A549 (cell line): ENCODE measurements around the gene NUP188. TPM values are rescaled to one million over a fixed set of nuclear protein-coding genes. Genes with fewer than 3 reads are reported as not detected.

Experiments used
- ATAC-seq, 2 experiments: fragments of 200-7000 bp in 1 of 2; fragments of >200 bp in 1 of 2; cut with Nextera tagmentation in 1 of 2; cut with Tn5 transposase in 1 of 2; 3 replicates each; pipeline versions ENCODE4 v1.8.0 to v1.9.1; 2018 to 2020; ENCODE audit warnings: mild to moderate bottlenecking in 1 of 2, moderate library complexity in 1 of 2
- CTCF ChIA-PET: fragments of 300-600 bp; sonication (Branson Sonifier 250); formaldehyde crosslinking; extraction: SDS; loops from one replicate; lab custom pipeline; 2021; ENCODE audit warnings: antibody characterized with exemption, inconsistent platforms; lab: Yijun Ruan, JAX
- POLR2A ChIA-PET: fragments of 350-600 bp; formaldehyde crosslinking; extraction: SDS; loops from one replicate; lab custom pipeline; 2021; ENCODE audit warnings: antibody characterized with exemption, inconsistent platforms; lab: Yijun Ruan, JAX
- DNase-seq, 2 experiments: peaks; one replicate each; pipeline versions ENCODE4 v3.0.0 to v3.0.0-alpha.2; 2011 to 2016; ENCODE audit warnings: low read depth in 1 of 2, low spot score in 1 of 2
- FAIRE-seq: peaks from 2 replicates; lab custom pipeline; 2011; peaks lifted over from hg19 to GRCh38; lab: Jason Lieb, UNC
- H3K27ac ChIP-seq, 2 experiments: fragments of >200 bp; sonication (Bioruptor Twin); formaldehyde crosslinking; 3 replicates each; pipeline ENCODE4 v1.5.1; 2016 to 2017
- H3K4me1 ChIP-seq: fragments of >200 bp; sonication (Bioruptor Twin); formaldehyde crosslinking; 3 replicates; pipeline ENCODE4 v1.6.1; 2016
- H3K4me2 ChIP-seq: fragments of >200 bp; sonication (Bioruptor Twin); formaldehyde crosslinking; 3 replicates; pipeline ENCODE4 v1.6.1; 2016
- H3K4me3 ChIP-seq: fragments of >200 bp; sonication (Bioruptor Twin); formaldehyde crosslinking; 3 replicates; pipeline ENCODE4 v1.5.1; 2016
- H3K9me3 ChIP-seq: fragments of >200 bp; sonication (Bioruptor Twin); formaldehyde crosslinking; 3 replicates; pipeline ENCODE4 v1.6.1; 2016
- ATOH8 ChIP-seq: fragments of 250-450 bp; sonication (Bioruptor Pico); IDR thresholded peaks from 2 replicates; pipeline ENCODE4 v1.5.0; 2020; ENCODE audit warnings: low read depth, mild to moderate bottlenecking, moderate library complexity
- CEBPB ChIP-seq, 2 experiments: fragments of >200 bp in 1 of 2; sonication (Bioruptor Twin) in 1 of 2; formaldehyde crosslinking in 1 of 2; IDR thresholded peaks; 2 replicates each; pipeline ENCODE4 v1.6.1; 2012 to 2016
- CHD4 ChIP-seq: fragments of 200-600 bp; sonication (generic); IDR thresholded peaks from 2 replicates; pipeline ENCODE4 v1.6.1; 2016; ENCODE audit warnings: antibody characterized with exemption, mild to moderate bottlenecking, borderline replicate concordance
- EHF ChIP-seq: fragments of 250-450 bp; sonication (Bioruptor Pico); IDR thresholded peaks from 2 replicates; pipeline ENCODE4 v1.5.0; 2020; ENCODE audit warnings: mild to moderate bottlenecking
- ELK1 ChIP-seq: fragments of 150-350 bp; IDR thresholded peaks from 2 replicates; pipeline ENCODE4 v1.6.1; 2014; ENCODE audit warnings: low read depth, mild to moderate bottlenecking, low read length
- EP300 ChIP-seq, 2 experiments: fragments of >200 bp; sonication (Bioruptor Twin); formaldehyde crosslinking; IDR thresholded peaks; 2 replicates in 1 of 2; 3 replicates in 1 of 2; pipeline ENCODE4 v1.6.1; 2016 to 2017
- ESRRA ChIP-seq: fragments of 150-350 bp; IDR thresholded peaks from 2 replicates; pipeline ENCODE4 v1.6.1; 2014; ENCODE audit warnings: mild to moderate bottlenecking, low read length, borderline replicate concordance
- FOSL2 ChIP-seq, 2 experiments: fragments of 450-650 bp in 1 of 2; fragments of >200 bp in 1 of 2; sonication (Bioruptor Twin) in 1 of 2; formaldehyde crosslinking; IDR thresholded peaks; 2 replicates each; pipeline versions ENCODE4 v1.5.0 to v1.6.1; 2016 to 2020; ENCODE audit warnings: mild to moderate bottlenecking in 1 of 2, moderate library complexity in 1 of 2
- HDAC2 ChIP-seq: fragments of 200-600 bp; sonication (generic); IDR thresholded peaks from 2 replicates; pipeline ENCODE4 v1.6.1; 2016
- HES2 ChIP-seq: fragments of >200 bp; sonication (Bioruptor Twin); formaldehyde crosslinking; IDR thresholded peaks from 2 replicates; pipeline ENCODE4 v1.6.1; 2016
- HOXB5 ChIP-seq: fragments of 250-450 bp; sonication (Bioruptor Pico); IDR thresholded peaks from 2 replicates; pipeline ENCODE4 v1.5.0; 2020; ENCODE audit warnings: mild to moderate bottlenecking, moderate library complexity
- MAZ ChIP-seq: fragments of 150-350 bp; IDR thresholded peaks from 2 replicates; pipeline ENCODE4 v1.6.1; 2014; ENCODE audit warnings: antibody characterized with exemption, low read depth, low read length, borderline replicate concordance
- MYC ChIP-seq: IDR thresholded peaks from 2 replicates; pipeline ENCODE4 v1.6.1; 2012; ENCODE audit warnings: mild to moderate bottlenecking, inconsistent platforms, low read length, improper control_type of control experiment, borderline replicate concordance
- NFE2L2 ChIP-seq: fragments of 150-350 bp; conservative IDR thresholded peaks from 2 replicates; pipeline ENCODE4 v1.6.1; 2014; ENCODE audit warnings: low read length
- NPAS2 ChIP-seq: fragments of 250-450 bp; sonication (Bioruptor Pico); IDR thresholded peaks from 2 replicates; pipeline ENCODE4 v1.8.0; 2022; ENCODE audit warnings: mild to moderate bottlenecking, moderate library complexity, borderline replicate concordance
- POLR2A ChIP-seq: IDR thresholded peaks from 2 replicates; pipeline ENCODE4 v1.6.1; 2012; ENCODE audit warnings: mild to moderate bottlenecking, low read length
- POLR2AphosphoS2 ChIP-seq: conservative IDR thresholded peaks from 2 replicates; pipeline ENCODE4 v1.6.1; 2012; ENCODE audit warnings: low read length, improper control_type of control experiment, inconsistent platforms
- RAD21 ChIP-seq, 2 experiments: fragments of >200 bp in 1 of 2; sonication (Bioruptor Twin) in 1 of 2; formaldehyde crosslinking in 1 of 2; IDR thresholded peaks in 1 of 2; conservative IDR thresholded peaks in 1 of 2; 2 replicates in 1 of 2; 3 replicates in 1 of 2; pipeline ENCODE4 v1.6.1; 2012 to 2018; ENCODE audit warnings: inconsistent platforms in 1 of 2
- RCOR1 ChIP-seq: fragments of 150-350 bp; IDR thresholded peaks from 2 replicates; pipeline ENCODE4 v1.6.1; 2014; ENCODE audit warnings: antibody characterized with exemption, low read length, low read depth
- REST ChIP-seq: fragments of 200-600 bp; sonication (generic); IDR thresholded peaks from 2 replicates; pipeline ENCODE4 v1.6.1; 2016; ENCODE audit warnings: antibody characterized with exemption, mild to moderate bottlenecking, moderate library complexity
- RFX5 ChIP-seq: fragments of 450-650 bp; IDR thresholded peaks from 2 replicates; pipeline ENCODE4 v1.7.1; 2014; ENCODE audit warnings: antibody characterized with exemption, mild to moderate bottlenecking, moderate library complexity
- SREBF2 ChIP-seq: fragments of 450-650 bp; IDR thresholded peaks from 2 replicates; pipeline ENCODE4 v1.6.1; 2014; ENCODE audit warnings: mild to moderate bottlenecking, moderate library complexity
- TFCP2L1 ChIP-seq: fragments of 250-450 bp; sonication (Bioruptor Pico); IDR thresholded peaks from 2 replicates; pipeline ENCODE4 v1.5.0; 2021; ENCODE audit warnings: mild to moderate bottlenecking
- TP53 ChIP-seq: fragments of 250-450 bp; sonication (Bioruptor Pico); IDR thresholded peaks from 2 replicates; pipeline ENCODE4 v1.5.0; 2021; ENCODE audit warnings: mild to moderate bottlenecking, moderate library complexity
- ZC3H11A ChIP-seq: fragments of 450-650 bp; IDR thresholded peaks from 2 replicates; pipeline ENCODE4 v1.6.1; 2014; ENCODE audit warnings: antibody characterized with exemption, mild to moderate bottlenecking
- ZNF302 ChIP-seq: fragments of 250-450 bp; sonication (Bioruptor Pico); IDR thresholded peaks from 2 replicates; pipeline ENCODE4 v1.9.0; 2021; ENCODE audit warnings: inconsistent platforms, mild to moderate bottlenecking, moderate library complexity
- WGBS: methylation state at CpG from one replicate; pipeline ENCODE4 v1.1.6; 2017; ENCODE audit errors: missing lambda C conversion rate; 5-methylcytosine and 5-hydroxymethylcytosine counted together
- polyA plus RNA-seq, 4 experiments: library from polyadenylated mRNA; depleted of rRNA in 3 of 4; stranded (reverse); fragments of >200 nt; fragmentation: RNase III in 1 of 4; extraction: RNeasy Plus Mini Kit Qiagen cat#74134 plus additional on column Dnase treatment in 1 of 4; gene quantifications; 2 replicates in 3 of 4; 3 replicates in 1 of 4; pipeline ENCODE4 v1.2.3, GENCODE V29; 2011 to 2017
- TF ChIP-seq, protein P1 (sequence below): IDR thresholded peaks from 2 replicates; pipeline ENCODE4 v1.6.1; 2012; ENCODE audit warnings: low read depth, borderline replicate concordance
- TF ChIP-seq, protein P2 (sequence below): fragments of 250-450 bp; sonication (Bioruptor Pico); IDR thresholded peaks from 2 replicates; pipeline ENCODE4 v1.5.0; 2021; ENCODE audit warnings: mild to moderate bottlenecking, moderate library complexity, borderline replicate concordance

Gene NUP188
- polyA plus RNA-seq, 2 of the 4 experiments (the other 2 are of a cell fraction): 33.2 to 52.3 TPM

- TF ChIP-seq ELK1: no peak
- TF ChIP-seq, all 56 proteins: peak for 0
Measured at GRCh38 chr9:128979111-128979510, 31.6 kb downstream of the NUP188 start (continued).

DNA sequence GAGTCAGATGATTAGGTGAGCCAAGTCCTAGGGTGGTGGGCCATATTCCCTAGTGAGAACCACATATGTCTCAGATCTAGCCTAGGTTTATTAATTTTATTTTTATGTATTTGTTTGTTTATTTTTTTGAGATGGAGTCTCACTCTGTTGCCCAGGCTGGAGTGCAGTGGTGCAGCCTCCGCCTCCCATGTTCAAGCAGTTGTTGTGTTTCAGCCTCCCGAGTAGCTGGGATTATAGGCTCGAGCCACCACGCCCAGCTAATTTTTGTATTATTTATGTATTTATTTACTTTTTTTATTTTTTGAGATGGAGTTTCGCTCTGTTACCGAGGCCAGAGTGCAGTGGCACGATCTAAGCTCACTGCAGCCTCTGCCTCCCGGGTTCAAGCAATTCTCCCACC is 36.0 kb downstream of the NUP188 start:
- DNase-seq (no peak), ATAC-seq (no peak), FAIRE-seq (no peak)
- Histone ChIP-seq H3K4me2 (no peak overlapping the region), H3K4me3 (no peak overlapping the region), H3K4me1 (peaks cover 7% of the 10 kb centered on the region; the same call in 1 of the 3 replicates), H3K9me3 (no peaks in the 10 kb centered on the region), H3K27ac (no peak overlapping the region)
- WGBS: 92% methylated on average over 8 of the region's 8 CpGs
- no peak for TF ChIP-seq SREBF2
- TF ChIP-seq MAZ: no peak
- no peak for TF ChIP-seq HDAC2
- TF ChIP-seq HOXB5 (CRISPR knock-in tag): no peak
- TF ChIP-seq, protein P1, sequence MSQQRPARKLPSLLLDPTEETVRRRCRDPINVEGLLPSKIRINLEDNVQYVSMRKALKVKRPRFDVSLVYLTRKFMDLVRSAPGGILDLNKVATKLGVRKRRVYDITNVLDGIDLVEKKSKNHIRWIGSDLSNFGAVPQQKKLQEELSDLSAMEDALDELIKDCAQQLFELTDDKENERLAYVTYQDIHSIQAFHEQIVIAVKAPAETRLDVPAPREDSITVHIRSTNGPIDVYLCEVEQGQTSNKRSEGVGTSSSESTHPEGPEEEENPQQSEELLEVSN: no peak
- TF ChIP-seq REST: no peak
- TF ChIP-seq TFCP2L1: no peak
- TF ChIP-seq EP300 (IDR thresholded peaks at IDR 0.05): no peak
- no peak for TF ChIP-seq FOSL2 (IDR thresholded peaks at IDR 0.05)
- TF ChIP-seq FOSL2 (CRISPR knock-in tag; IDR thresholded peaks at IDR 0.05): no peak
- TF ChIP-seq RAD21 (conservative IDR thresholded peaks at IDR 0.05 in 1 of 2, IDR thresholded peaks at IDR 0.05 in 1 of 2): no peak
- no peak for TF ChIP-seq POLR2A
- no peak for TF ChIP-seq EHF (CRISPR knock-in tag)
- no peak for TF ChIP-seq TP53
- no peak for TF ChIP-seq RFX5
- POLR2A ChIA-PET: no interaction called here
- CTCF ChIA-PET: interaction anchor here (2.1 kb wide), 1 partner anchor 23 kb away, joined by 8 read pairs; no protein-coding TSS in a partner anchor

DNA sequence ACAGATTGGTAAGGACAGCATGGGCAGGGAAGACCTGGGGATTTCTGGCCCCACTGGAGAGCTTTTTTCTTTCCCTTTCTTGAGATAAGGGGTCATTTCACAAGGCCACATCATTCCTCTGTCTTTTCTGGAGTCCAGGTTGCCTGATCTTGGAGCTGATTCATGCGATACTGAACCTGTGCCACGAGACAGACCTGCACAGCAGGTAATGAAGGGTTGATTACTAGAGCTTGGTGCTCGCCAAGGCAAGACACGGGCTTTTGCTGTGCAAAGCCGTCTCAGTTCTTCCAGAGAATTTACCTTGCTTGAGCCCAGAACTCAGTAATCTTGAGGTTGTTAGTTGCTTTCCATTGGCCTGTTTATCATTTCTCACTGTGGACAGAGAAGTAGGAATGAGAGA is 39.2 kb downstream of the NUP188 start:
- no peak for DNase-seq
- Histone ChIP-seq H3K9me3 (no peaks in the 10 kb centered on the region), H3K4me1 (peaks cover 7% of the 10 kb centered on the region; the same call in 1 of the 3 replicates), H3K4me3 (no peak overlapping the region), H3K27ac (no peak overlapping the region), H3K4me2 (no peak overlapping the region)
- no peak for FAIRE-seq
- 97% methylated on average over 5 of the region's 5 CpGs for WGBS
- no peak for ATAC-seq
- ChIA-PET CTCF (interaction anchor here (0.5 to 6.0 kb wide), 5 partner anchors 11 to 943 kb away, joined by 3 to 45 read pairs (median 4); no protein-coding TSS in a partner anchor), POLR2A (no interaction called here)
- TF ChIP-seq MYC (no peak), NPAS2 (no peak), CEBPB (IDR thresholded peaks at IDR 0.05) (no peak), ESRRA (no peak), RFX5 (no peak), CHD4 (no peak), HES2 (no peak), ZNF302 (CRISPR knock-in tag) (no peak), ZC3H11A (no peak), SREBF2 (no peak), POLR2AphosphoS2 (no peak), RCOR1 (no peak), EHF (CRISPR knock-in tag) (no peak), ATOH8 (CRISPR knock-in tag) (no peak), NFE2L2 (no peak)
- TF ChIP-seq, protein P2, sequence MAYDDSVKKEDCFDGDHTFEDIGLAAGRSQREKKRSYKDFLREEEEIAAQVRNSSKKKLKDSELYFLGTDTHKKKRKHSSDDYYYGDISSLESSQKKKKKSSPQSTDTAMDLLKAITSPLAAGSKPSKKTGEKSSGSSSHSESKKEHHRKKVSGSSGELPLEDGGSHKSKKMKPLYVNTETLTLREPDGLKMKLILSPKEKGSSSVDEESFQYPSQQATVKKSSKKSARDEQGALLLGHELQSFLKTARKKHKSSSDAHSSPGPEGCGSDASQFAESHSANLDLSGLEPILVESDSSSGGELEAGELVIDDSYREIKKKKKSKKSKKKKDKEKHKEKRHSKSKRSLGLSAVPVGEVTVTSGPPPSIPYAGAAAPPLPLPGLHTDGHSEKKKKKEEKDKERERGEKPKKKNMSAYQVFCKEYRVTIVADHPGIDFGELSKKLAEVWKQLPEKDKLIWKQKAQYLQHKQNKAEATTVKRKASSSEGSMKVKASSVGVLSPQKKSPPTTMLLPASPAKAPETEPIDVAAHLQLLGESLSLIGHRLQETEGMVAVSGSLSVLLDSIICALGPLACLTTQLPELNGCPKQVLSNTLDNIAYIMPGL (CRISPR knock-in tag): no peak
